ENCODE results near the gene OR1F1. TPM values are rescaled to one million over a fixed set of nuclear protein-coding genes. Genes with fewer than 3 reads are reported as not detected.

OR1F1 gene
- polyA plus RNA-seq, 3 donors, result not detected

DNA sequence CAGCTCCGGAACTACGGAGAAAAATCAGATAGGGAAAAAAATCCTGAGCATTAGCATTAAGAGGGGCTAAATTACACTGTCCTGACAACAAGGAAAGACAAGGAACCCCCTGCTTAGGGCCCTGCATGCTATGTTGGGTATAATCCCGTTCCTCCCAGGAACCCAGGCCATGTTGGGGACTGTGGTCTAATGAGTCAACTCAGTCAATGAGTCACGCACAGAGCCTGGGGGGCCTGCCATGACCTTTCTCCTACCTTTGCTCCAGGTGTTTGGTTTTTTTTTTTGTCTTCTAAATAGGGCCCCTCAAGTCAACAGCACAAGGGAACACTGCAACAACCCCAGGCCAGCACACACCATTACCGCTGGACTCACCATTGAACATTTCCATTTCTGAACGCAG lies 55.9 kb downstream of the OR1F1 start:
- no peak for DNase-seq (ENCODE audit: low read depth in 3 of 3, low spot score in 2 of 3)

DNA sequence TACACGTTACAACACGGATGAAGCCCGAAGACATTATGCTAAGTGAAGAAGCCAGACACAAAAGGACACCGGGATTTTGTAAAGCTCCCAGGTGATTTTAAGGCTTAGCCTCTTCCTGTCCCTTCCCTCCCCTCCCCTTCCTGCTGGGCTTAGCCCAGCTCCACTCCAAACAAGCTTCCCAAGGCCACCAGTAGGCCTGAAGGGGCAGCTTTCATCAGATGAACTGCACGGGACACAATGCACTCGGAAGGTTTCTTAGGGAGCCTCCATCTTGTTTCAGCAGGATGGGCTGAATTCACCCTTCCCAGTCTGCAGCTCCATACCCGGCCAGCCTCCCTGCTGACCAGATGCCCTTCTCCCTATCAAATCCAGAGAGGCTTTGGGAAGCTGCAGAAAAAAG lies 58.0 kb downstream of the OR1F1 start:
- DNase-seq (ENCODE audit: low read depth in 3 of 3, low spot score in 2 of 3), result no peak

DNA sequence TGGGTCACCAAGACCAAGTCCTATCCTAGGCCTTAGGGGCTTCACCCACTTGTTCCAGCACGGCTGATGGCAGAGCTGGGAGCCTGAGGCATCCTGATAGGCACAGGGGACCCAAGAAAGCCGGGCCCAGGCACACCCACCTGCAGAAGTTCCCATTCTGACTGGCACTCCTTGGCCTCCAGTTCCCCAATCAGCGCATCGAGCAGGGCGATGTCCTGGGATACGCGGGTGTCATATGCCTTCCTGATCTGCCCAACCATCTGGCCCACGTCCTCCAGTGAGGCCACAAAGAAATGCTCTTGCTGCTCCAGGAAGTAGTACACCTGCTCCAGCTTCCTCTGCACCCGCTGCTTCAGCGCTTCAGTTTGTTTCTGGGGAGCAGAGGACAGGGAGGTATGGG lies 58.9 kb downstream of the OR1F1 start:
- DNase-seq (ENCODE audit: low read depth in 3 of 3, low spot score in 2 of 3), result no peak

DNA sequence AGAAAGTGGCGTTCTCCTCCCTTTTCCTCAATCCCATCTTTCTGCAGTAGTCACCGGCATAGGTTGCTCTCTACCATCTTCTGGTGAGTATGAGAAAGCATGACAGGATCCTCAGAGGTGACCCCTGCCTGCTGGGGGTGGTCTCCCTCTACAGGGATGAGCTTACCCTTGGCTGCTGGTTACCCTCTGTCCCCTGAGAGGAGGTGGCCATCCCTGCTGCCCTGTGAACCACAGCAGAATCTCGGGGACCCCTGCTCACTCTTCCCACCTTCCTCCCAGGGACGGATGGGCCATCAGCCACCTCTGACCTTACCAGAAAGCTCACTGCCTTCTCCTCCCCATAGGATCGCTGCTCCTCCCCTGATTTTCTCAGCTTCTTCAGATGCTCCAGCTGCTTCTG lies 60.6 kb downstream of the OR1F1 start:
- no peak for DNase-seq (ENCODE audit: low read depth in 3 of 3, low spot score in 2 of 3)

DNA sequence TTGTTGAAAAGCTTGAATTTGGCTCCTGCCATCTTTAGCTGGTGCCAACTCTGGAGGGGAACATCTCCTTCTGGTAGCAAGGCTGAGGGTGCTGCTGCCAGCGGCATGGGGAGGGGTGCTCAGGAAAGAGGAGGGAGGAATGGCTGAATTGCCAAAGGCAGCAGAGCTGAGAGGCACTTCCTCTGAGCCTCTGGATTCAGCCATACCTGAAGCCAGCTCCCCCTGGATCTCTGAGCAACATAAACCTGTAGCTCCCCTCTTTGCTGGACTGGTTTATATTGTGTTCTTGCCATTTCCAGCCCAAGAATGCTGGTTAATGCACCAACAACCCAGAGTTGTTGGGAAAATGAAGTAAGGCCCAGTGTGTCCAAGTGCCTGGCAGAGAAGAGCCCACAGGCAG lies 61.0 kb downstream of the OR1F1 start:
- no peak for DNase-seq (ENCODE audit: low read depth in 3 of 3, low spot score in 2 of 3)

DNA sequence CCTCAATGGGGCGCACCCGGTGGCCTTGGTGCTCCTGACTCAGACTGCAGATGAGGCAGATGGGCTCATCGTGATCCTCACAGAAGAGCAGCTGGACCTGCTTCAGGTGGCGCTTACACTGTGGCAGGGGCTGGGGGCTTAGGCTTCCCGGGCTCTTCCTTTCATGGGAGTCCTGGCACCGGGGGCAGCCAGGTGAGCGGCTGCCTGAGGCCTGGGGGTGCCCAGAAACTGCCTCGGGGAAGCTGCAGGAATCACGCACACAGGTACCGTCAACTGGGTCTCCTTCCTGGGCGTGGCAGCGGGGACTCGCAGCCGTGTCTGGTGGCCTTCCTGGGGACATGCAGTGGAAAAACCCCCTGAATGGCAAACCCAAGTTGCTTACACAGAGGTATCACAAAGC lies 61.4 kb downstream of the OR1F1 start:
- no peak for DNase-seq (ENCODE audit: low read depth in 3 of 3, low spot score in 2 of 3)

DNA sequence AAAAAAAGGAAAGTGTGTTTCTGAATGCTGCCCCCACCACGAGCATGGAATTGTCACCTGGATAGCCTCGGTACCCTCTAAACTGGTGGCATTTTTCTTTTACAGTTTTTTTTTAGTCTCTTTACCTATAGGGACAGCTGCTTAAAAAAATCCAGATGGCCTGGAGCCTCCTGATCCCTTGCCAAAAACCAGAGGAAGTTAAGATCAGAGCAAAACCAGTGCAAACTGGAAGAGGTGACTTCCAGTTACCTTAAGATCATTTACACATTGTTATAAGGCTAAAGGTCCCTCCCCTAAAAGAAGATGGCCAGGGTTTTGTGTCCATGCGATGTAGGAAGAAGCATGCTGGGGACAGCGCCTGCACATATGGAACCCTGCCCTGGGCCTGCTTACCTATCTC lies 65.0 kb downstream of the OR1F1 start:
- no peak for DNase-seq (ENCODE audit: low read depth in 3 of 3, low spot score in 2 of 3)

DNA sequence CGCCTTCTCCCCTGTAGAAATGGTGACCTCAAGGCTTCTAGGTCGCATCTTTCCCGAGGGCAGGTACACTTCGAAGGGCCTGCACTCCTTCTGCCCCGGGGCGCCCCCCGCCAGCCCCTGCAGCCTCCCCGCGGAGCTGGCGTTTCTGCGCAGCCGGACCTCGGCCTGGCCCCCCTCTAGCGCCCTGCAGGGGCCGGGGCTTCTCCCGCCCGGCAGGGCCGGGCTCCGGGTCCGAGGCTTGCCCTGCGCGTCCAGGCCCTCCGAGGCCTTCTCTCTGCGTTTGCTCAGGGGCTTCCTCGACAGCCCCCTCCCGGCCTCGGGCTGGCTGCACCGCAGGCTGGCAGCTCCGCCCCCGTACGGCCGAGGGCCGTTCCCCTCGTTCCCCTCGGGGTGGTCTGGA lies 66.3 kb downstream of the OR1F1 start:
- no peak for DNase-seq (ENCODE audit: low read depth in 3 of 3, low spot score in 2 of 3)

Other genes with a start within 250 kb of the OR1F1 start
- 1 to 10 TPM in 2 of 3 donors, under 1 TPM in 1; 1.00 to 1.4 (median 1.1) TPM for gene KREMEN2, start 223.9 kb upstream of the OR1F1 start, polyA plus RNA-seq (ENCODE audit: insufficient read length in 3 of 3)
- gene PAQR4, start 218.9 kb upstream of the OR1F1 start, polyA plus RNA-seq (ENCODE audit: insufficient read length in 3 of 3), result 1 to 10 TPM; 7.5 to 8.5 (median 8.1) TPM
- gene PKMYT1, start 207.8 kb upstream of the OR1F1 start, polyA plus RNA-seq (ENCODE audit: insufficient read length in 3 of 3), result 10 to 100 TPM; 11.3 to 12.5 (median 11.4) TPM
- 1 to 10 TPM; 2.0 to 2.8 (median 2.5) TPM for gene CLDN9, start 175.3 kb upstream of the OR1F1 start, polyA plus RNA-seq (ENCODE audit: insufficient read length in 3 of 3)
- gene CLDN6, start 170.0 kb upstream of the OR1F1 start, polyA plus RNA-seq (ENCODE audit: insufficient read length in 3 of 3), result 10 to 100 TPM; 25.8 to 38.1 (median 31.0) TPM
- gene TNFRSF12A, start 167.8 kb upstream of the OR1F1 start, polyA plus RNA-seq (ENCODE audit: insufficient read length in 3 of 3), result 10 to 100 TPM in 2 of 3 donors, 1 to 10 TPM in 1; 8.9 to 12.9 (median 11.9) TPM
- 10 to 100 TPM; 50.7 to 66.1 (median 57.1) TPM for gene HCFC1R1, start 164.3 kb upstream of the OR1F1 start, polyA plus RNA-seq (ENCODE audit: insufficient read length in 3 of 3)
- 10 to 100 TPM; 27.9 to 33.3 (median 29.9) TPM for gene THOC6, start 164.2 kb upstream of the OR1F1 start, polyA plus RNA-seq (ENCODE audit: insufficient read length in 3 of 3)
- 1 to 10 TPM; 1.1 to 2.2 (median 1.5) TPM for gene BICDL2, start 151.3 kb upstream of the OR1F1 start, polyA plus RNA-seq (ENCODE audit: insufficient read length in 3 of 3)
- under 1 TPM; 0.35 to 0.82 (median 0.79) TPM for gene MMP25, start 141.6 kb upstream of the OR1F1 start, polyA plus RNA-seq (ENCODE audit: insufficient read length in 3 of 3)
- 10 to 100 TPM; 28.0 to 36.8 (median 29.4) TPM for gene IL32, start 122.6 kb upstream of the OR1F1 start, polyA plus RNA-seq (ENCODE audit: insufficient read length in 3 of 3)
- gene ZSCAN10, start 88.9 kb upstream of the OR1F1 start, polyA plus RNA-seq (ENCODE audit: insufficient read length in 3 of 3), result under 1 TPM in 1 of 3 donors, not detected in 2; 0.11 TPM
- 10 to 100 TPM; 12.7 to 14.6 (median 13.8) TPM for gene ZNF205, start 75.6 kb upstream of the OR1F1 start, polyA plus RNA-seq (ENCODE audit: insufficient read length in 3 of 3)
- gene ZNF213, start 53.2 kb upstream of the OR1F1 start, polyA plus RNA-seq (ENCODE audit: insufficient read length in 3 of 3), result 1 to 10 TPM; 8.0 to 9.3 (median 9.3) TPM
- gene ZNF200, start 47.0 kb downstream of the OR1F1 start, polyA plus RNA-seq (ENCODE audit: insufficient read length in 3 of 3), result 10 to 100 TPM; 14.6 to 18.0 (median 15.4) TPM
- under 1 TPM; 0.11 to 0.18 (median 0.17) TPM for gene MEFV, start 68.4 kb downstream of the OR1F1 start, polyA plus RNA-seq (ENCODE audit: insufficient read length in 3 of 3)
- gene ZNF263, start 95.3 kb downstream of the OR1F1 start, polyA plus RNA-seq (ENCODE audit: insufficient read length in 3 of 3), result 10 to 100 TPM; 49.0 to 56.4 (median 49.9) TPM
- 10 to 100 TPM in 2 of 3 donors, 1 to 10 TPM in 1; 9.6 to 12.7 (median 11.4) TPM for gene TIGD7, start 117.2 kb downstream of the OR1F1 start, polyA plus RNA-seq (ENCODE audit: insufficient read length in 3 of 3)
- 10 to 100 TPM; 46.5 to 50.5 (median 48.9) TPM for gene ZNF75A, start 117.3 kb downstream of the OR1F1 start, polyA plus RNA-seq (ENCODE audit: insufficient read length in 3 of 3)
- gene OR2C1, start 167.7 kb downstream of the OR1F1 start, polyA plus RNA-seq (ENCODE audit: insufficient read length in 3 of 3), result under 1 TPM; 0.67 to 0.85 (median 0.72) TPM
- 10 to 100 TPM; 17.0 to 22.7 (median 18.7) TPM for gene ZSCAN32, start 212.8 kb downstream of the OR1F1 start, polyA plus RNA-seq (ENCODE audit: insufficient read length in 3 of 3)
- 10 to 100 TPM; 15.1 to 16.6 (median 15.1) TPM for gene ZNF174, start 213.0 kb downstream of the OR1F1 start, polyA plus RNA-seq (ENCODE audit: insufficient read length in 3 of 3)

Measured in right renal cortex interstitium (tissue), 3 donors.